Naive B cell (primary cell): ENCODE measurements around the gene SLC9C1. TPM values are rescaled to one million over a fixed set of nuclear protein-coding genes. Genes with fewer than 3 reads are reported as not detected.

ENCODE experiments used
- ATAC-seq, 2 donors: fragments of 150-1000 bp; cut with Tn5 transposase; 2 replicates each; pipeline ENCODE4 v1.10.0; 2021; ENCODE audit warnings: low read depth in 2 of 2, mild to moderate bottlenecking in 2 of 2, moderate library complexity in 2 of 2
- DNase-seq: peaks from one replicate; pipeline ENCODE4 v3.0.0; 2022
- H3K27ac Mint-ChIP-seq, 6 donors: one replicate each; pipeline ENCODE4 v1.8.0; 2020 to 2022; ENCODE audit warnings: mild to moderate bottlenecking in 6 of 6, mixed read lengths in 6 of 6, moderate library complexity in 5 of 6, inconsistent platforms in 2 of 6
- H3K27me3 Mint-ChIP-seq, 3 donors: one replicate each; pipeline ENCODE4 v1.8.0; 2021 to 2022; ENCODE audit warnings: mixed read lengths in 3 of 3, mild to moderate bottlenecking in 1 of 3
- H3K36me3 Mint-ChIP-seq, 2 donors: one replicate each; pipeline ENCODE4 v1.8.0; 2020 to 2022; ENCODE audit warnings: mixed read lengths in 2 of 2, inconsistent platforms in 1 of 2, mild to moderate bottlenecking in 1 of 2
- H3K4me1 Mint-ChIP-seq, 3 donors: one replicate each; pipeline ENCODE4 v1.8.0; 2020 to 2022; ENCODE audit warnings: mixed read lengths in 3 of 3, inconsistent platforms in 1 of 3, mild to moderate bottlenecking in 1 of 3, moderate library complexity in 1 of 3
- H3K4me3 Mint-ChIP-seq, 8 donors: one replicate each; pipeline ENCODE4 v1.8.0; 2020 to 2022; ENCODE audit warnings: mild to moderate bottlenecking in 8 of 8, mixed read lengths in 8 of 8, moderate library complexity in 8 of 8, inconsistent platforms in 2 of 8
- H3K9me3 Mint-ChIP-seq, 7 donors: one replicate each; pipeline ENCODE4 v1.8.0; 2020 to 2022; ENCODE audit warnings: mixed read lengths in 7 of 7, mild to moderate bottlenecking in 5 of 7, inconsistent platforms in 2 of 7, moderate library complexity in 1 of 7
- polyA plus RNA-seq, 6 donors: library from polyadenylated mRNA; unstranded; fragments of 300-500 nt; fragmentation: Illumina TruSeq; gene quantifications; one replicate each; pipeline ENCODE4 v1.2.3, GENCODE V29; 2021; ENCODE audit warnings: low read depth in 6 of 6

SLC9C1 gene
- polyA plus RNA-seq, 6 donors from 2014 or later: 0.34 to 0.98 TPM; not detected in 4

DNA sequence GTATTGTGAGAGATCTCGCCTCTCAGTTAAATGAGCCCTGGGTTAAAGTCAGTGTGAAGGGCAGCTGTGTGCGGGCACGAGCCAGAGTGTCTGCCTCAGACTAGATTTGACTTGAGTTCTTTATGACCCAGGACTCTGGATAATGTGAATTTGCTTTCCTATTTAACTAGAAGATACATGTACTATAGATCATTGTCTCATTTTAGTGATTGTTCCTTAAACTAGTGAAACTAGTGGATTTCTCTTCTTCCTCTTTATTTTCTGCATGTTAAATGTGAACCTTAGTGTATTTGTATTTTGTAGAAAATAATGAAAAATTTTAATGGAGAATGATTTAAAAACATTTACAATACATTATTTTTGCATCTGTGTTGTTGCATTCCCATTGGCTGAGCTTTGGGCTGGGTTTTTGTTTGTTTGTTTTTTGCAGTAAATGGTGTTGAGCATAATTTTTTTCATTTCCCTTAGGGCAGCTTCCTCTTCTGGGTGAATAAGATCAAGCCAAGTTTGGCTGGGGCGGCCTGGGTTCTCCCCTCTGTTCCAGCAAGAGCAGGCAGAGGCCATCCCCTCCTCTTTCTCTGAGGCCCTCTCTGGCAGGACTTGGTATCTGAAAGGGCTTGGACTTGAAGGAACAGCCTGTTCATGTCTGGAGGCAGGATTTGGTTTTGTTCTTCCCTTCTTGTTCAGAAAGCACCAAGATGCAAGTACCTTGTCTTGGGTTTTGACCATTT, 176.0 kb downstream of the SLC9C1 start:
- peak; percentile 80 for DNase-seq
- peak; percentile 77 to 79 for ATAC-seq

GRCh38 chr3:112117415-112117814, 176.6 kb downstream of the SLC9C1 start:
- peaks cover 0 to under 1% of the 10 kb centered on the region in 2 donors for H3K36me3 Mint-ChIP-seq
- H3K4me1 Mint-ChIP-seq: peaks cover 78 to 99% (median 91%) of the 10 kb centered on the region in 3 donors
- DNase-seq (no peak), ATAC-seq (no peak)
- H3K27ac Mint-ChIP-seq: peak overlapping the region; percentile 97 to 98 (median 98)
- no peaks in the 10 kb centered on the region for H3K27me3 Mint-ChIP-seq
- no peaks in the 10 kb centered on the region for H3K9me3 Mint-ChIP-seq
- H3K4me3 Mint-ChIP-seq: peak overlapping the region; percentile 3 to 85 (median 80)

More for the DNA sequence above, 176.0 kb downstream of the SLC9C1 start:
- H3K27me3 Mint-ChIP-seq: no peaks in the 10 kb centered on the region
- peaks cover 76 to 98% (median 91%) of the 10 kb centered on the region in 3 donors for H3K4me1 Mint-ChIP-seq
- H3K4me3 Mint-ChIP-seq: peak overlapping the region; percentile 3 to 85 (median 80)
- H3K27ac Mint-ChIP-seq: peak overlapping the region; percentile 97 to 98 (median 98)
- H3K9me3 Mint-ChIP-seq: no peaks in the 10 kb centered on the region
- H3K36me3 Mint-ChIP-seq: peaks cover 6 to 7% of the 10 kb centered on the region in 2 donors

DNA sequence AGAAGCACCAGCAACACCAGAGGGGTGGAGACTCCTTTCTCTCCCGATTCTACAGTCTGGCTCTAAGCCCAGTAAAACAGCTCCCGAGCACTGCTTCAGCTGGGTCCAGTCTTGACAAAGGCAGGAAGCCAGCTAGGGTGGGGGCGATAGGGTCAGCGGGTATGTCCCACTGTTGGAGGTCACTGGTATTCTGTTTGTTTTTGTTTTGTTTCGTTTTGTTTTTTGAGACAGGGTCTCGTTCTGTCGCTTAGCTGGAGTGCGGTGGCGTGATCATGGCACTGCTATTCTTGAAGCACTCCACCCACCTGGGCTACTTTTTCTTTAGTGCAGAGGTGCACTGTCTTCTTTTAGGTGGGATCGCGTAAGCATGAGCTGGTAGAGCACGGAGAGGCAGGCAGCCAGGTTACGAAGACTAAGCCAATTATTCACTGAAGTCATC, 177.2 kb downstream of the SLC9C1 start:
- ATAC-seq (no peak), DNase-seq (no peak)
- peaks cover 78 to 100% (median 90%) of the 10 kb centered on the region in 3 donors for H3K4me1 Mint-ChIP-seq
- peak overlapping the region in 5 of 6 donors; percentile 30 to 98 (median 97) for H3K27ac Mint-ChIP-seq
- H3K36me3 Mint-ChIP-seq: no peaks in the 10 kb centered on the region
- H3K27me3 Mint-ChIP-seq: no peaks in the 10 kb centered on the region
- H3K4me3 Mint-ChIP-seq: peak overlapping the region in 4 of 8 donors; percentile 50 to 81 (median 57)
- H3K9me3 Mint-ChIP-seq: no peaks in the 10 kb centered on the region

DNA sequence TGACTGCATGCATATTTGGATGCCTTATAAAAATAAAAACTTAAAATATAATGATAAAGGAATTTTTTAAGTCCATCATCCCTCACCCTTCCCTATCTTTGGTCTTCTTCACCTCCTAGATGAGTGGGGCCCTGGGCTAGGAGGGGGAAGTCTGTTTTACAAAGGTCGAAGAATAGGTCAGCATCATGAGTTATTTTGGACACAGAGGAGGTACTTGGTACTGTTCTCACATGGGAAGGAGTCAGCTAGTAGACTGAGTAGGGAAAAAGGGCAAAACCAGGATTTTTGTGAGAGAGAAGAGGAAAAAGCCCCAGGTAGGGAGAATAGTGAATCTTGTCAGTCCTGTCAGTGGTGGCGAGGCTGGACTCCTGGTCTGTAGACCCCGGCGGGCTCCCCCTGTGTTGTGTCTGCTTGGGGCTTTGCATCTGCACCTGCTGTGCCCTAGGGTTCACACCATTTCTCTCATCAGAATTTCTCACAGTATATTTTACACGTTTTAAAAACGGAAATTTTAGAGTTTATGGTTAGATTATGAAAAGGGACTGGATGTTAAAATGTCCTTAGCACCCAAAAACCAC, 178.1 kb downstream of the SLC9C1 start:
- Mint-ChIP-seq H3K9me3 (no peaks in the 10 kb centered on the region), H3K4me3 (peak overlapping the region in 5 of 8 donors; percentile 37 to 89 (median 58)), H3K27ac (peak overlapping the region in 5 of 6 donors; percentile 73 to 98 (median 96)), H3K4me1 (peaks cover 74 to 93% (median 86%) of the 10 kb centered on the region in 3 donors), H3K27me3 (no peaks in the 10 kb centered on the region), H3K36me3 (no peaks in the 10 kb centered on the region)
- ATAC-seq (no peak), DNase-seq (no peak)

DNA sequence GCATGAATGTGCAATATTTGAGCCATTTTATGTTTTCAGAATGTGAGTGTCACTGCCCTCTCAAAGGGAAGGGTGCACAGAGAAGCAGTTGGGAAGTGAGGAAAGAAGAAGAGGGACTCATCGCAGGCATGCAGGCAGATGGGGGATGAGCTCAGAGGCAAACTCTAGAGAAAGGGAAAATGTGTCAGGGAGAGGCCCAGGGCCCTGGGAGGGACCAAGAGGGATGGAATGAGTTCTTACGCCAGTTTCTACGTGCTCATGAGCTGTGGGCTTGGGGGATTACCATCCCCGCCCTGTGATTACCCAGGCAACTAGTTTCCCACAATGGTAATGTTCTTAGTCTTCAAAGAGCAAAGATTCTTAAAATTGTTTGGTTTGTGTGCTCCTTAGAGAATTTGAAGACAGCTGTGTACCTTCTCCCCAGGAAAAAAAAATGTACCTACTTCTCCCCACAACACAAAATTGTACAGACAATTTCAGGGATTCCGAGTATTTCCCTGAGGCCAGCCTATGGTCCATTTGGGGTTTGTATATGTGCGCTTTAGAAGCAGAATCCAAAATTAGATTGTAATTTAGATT, 178.8 kb downstream of the SLC9C1 start:
- Mint-ChIP-seq H3K4me1 (peaks cover 70 to 86% (median 81%) of the 10 kb centered on the region in 3 donors), H3K4me3 (peak overlapping the region; percentile 16 to 91 (median 76)), H3K27me3 (no peaks in the 10 kb centered on the region), H3K27ac (peak overlapping the region; percentile 92 to 99 (median 98)), H3K9me3 (no peaks in the 10 kb centered on the region), H3K36me3 (no peaks in the 10 kb centered on the region)
- no peak for DNase-seq
- ATAC-seq: peak; percentile 10 to 13

DNA sequence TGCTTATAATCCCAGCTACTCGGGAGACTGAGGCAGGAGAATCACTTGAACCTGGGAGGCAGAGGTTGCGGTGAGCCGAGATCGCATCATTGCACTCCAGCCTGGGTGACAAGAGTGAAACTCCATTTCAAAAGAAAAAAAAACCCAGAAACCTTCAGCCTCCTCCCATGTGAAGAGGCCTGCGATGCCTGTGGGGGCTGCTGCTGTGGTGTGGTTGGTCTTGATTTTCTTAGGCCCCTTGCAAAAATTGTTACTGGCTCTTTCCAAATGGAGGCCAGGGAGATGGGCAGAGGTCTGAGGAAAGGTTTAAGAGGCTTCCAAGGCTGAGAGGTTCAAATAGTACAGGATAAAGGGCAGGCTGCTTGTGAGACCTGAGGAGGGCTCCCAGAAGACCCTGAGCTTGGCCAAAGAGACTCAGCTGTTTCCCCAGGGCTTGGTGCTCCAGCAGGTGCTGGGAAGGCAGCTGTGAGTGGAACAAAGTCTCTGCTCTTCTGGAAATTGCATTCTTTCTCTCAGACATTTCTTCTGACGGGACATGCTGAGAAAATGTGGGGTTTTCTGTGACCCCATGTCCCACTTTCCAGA, 179.3 kb downstream of the SLC9C1 start:
- no peaks in the 10 kb centered on the region for H3K9me3 Mint-ChIP-seq
- ATAC-seq (peak in 1 of 2 donors; percentile 8), DNase-seq (no peak)
- H3K27me3 Mint-ChIP-seq: no peaks in the 10 kb centered on the region
- H3K4me1 Mint-ChIP-seq: peaks cover 64 to 81% (median 75%) of the 10 kb centered on the region in 3 donors
- peak overlapping the region in 6 of 8 donors; percentile 37 to 91 (median 76) for H3K4me3 Mint-ChIP-seq
- H3K36me3 Mint-ChIP-seq: no peaks in the 10 kb centered on the region
- H3K27ac Mint-ChIP-seq: peak overlapping the region; percentile 92 to 99 (median 98)

DNA sequence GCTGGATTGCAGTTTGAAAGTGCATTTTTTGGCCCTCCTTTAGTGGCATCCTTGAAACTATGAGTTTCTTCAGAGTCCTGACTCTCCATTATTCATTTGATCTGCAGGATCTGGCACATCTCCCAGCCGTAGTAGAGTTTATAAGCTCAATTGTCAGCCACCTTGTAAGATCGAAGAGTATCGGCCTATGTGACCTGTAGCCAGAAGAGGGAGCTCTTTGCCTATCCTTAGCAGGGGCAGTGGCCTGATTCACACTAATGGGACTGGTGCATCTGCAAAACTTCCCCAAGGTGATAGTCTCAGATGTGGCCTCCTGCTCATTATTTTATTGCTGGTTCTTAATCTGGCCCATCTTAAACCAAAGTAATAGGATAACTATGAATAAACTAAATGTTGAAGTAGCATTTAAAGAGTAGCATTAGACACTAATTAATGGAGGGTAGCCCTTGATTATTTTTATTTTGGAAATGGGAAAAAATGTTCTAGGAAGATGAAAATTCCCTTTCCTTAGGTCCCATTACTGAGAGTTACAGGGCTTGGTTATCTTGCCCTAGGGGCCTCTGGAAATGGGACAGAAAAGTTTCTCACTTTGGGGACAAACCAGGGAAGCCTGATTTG, 182.1 kb downstream of the SLC9C1 start:
- H3K27me3 Mint-ChIP-seq: peaks cover 0 to 15% (median 5%) of the 10 kb centered on the region in 3 donors
- H3K27ac Mint-ChIP-seq: peak overlapping the region in 5 of 6 donors; percentile 39 to 98 (median 79)
- no peaks in the 10 kb centered on the region for H3K36me3 Mint-ChIP-seq
- no peaks in the 10 kb centered on the region for H3K9me3 Mint-ChIP-seq
- H3K4me3 Mint-ChIP-seq: peak overlapping the region in 3 of 8 donors; percentile 4 to 21 (median 17)
- peaks cover 40 to 53% (median 47%) of the 10 kb centered on the region in 3 donors for H3K4me1 Mint-ChIP-seq
- DNase-seq: peak; percentile 76
- ATAC-seq: peak; percentile 78 to 81

GRCh38 chr3:112109322-112109721, 184.7 kb downstream of the SLC9C1 start:
- no peak overlapping the region for H3K4me3 Mint-ChIP-seq
- H3K27me3 Mint-ChIP-seq: peaks cover 4 to 15% (median 5%) of the 10 kb centered on the region in 3 donors
- ATAC-seq (no peak), DNase-seq (no peak)
- H3K27ac Mint-ChIP-seq: no peak overlapping the region
- no peaks in the 10 kb centered on the region for H3K9me3 Mint-ChIP-seq
- no peaks in the 10 kb centered on the region for H3K36me3 Mint-ChIP-seq
- peaks cover 26 to 27% (median 27%) of the 10 kb centered on the region in 3 donors for H3K4me1 Mint-ChIP-seq

GRCh38 chr3:112104774-112105173, 189.2 kb downstream of the SLC9C1 start:
- ATAC-seq: no peak
- Mint-ChIP-seq H3K4me1 (no peaks in the 10 kb centered on the region), H3K27ac (peak overlapping the region in 1 of 6 donors; percentile 28), H3K9me3 (peaks cover 0 to 4% (median 0%) of the 10 kb centered on the region in 7 donors), H3K36me3 (peaks cover 6 to 7% of the 10 kb centered on the region in 2 donors), H3K4me3 (no peak overlapping the region), H3K27me3 (peaks cover 4 to 23% (median 5%) of the 10 kb centered on the region in 3 donors)
- DNase-seq: no peak

GRCh38 chr3:112101916-112102315, 192.1 kb downstream of the SLC9C1 start:
- Mint-ChIP-seq H3K27me3 (peaks cover 4 to 15% (median 8%) of the 10 kb centered on the region in 3 donors), H3K36me3 (peaks cover 6 to 14% of the 10 kb centered on the region in 2 donors), H3K27ac (no peak overlapping the region), H3K4me1 (peaks cover 0 to 4% (median 0%) of the 10 kb centered on the region in 3 donors), H3K4me3 (no peak overlapping the region), H3K9me3 (peaks cover 0 to 7% (median 4%) of the 10 kb centered on the region in 7 donors)
- no peak for DNase-seq
- ATAC-seq: no peak

- Mint-ChIP-seq H3K36me3 (peaks cover 0 to 7% of the 10 kb centered on the region in 2 donors), H3K27me3 (peaks cover 0 to 13% (median 7%) of the 10 kb centered on the region in 3 donors), H3K4me1 (peaks cover 11 to 16% (median 12%) of the 10 kb centered on the region in 3 donors), H3K27ac (no peak overlapping the region), H3K4me3 (no peak overlapping the region), H3K9me3 (peaks cover 0 to 7% (median 4%) of the 10 kb centered on the region in 7 donors)
- ATAC-seq: no peak
- DNase-seq: no peak
Observed at GRCh38 chr3:112097378-112097777, 196.6 kb downstream of the SLC9C1 start.

- Mint-ChIP-seq H3K9me3 (peaks cover 0 to 7% (median 4%) of the 10 kb centered on the region in 7 donors), H3K27ac (no peak overlapping the region), H3K4me1 (peaks cover 16 to 24% (median 18%) of the 10 kb centered on the region in 3 donors), H3K27me3 (peaks cover 0 to 16% (median 10%) of the 10 kb centered on the region in 3 donors), H3K4me3 (no peak overlapping the region), H3K36me3 (peaks cover 0 to 7% of the 10 kb centered on the region in 2 donors)
- ATAC-seq: no peak
- no peak for DNase-seq
Observed at GRCh38 chr3:112096176-112096575, 197.8 kb downstream of the SLC9C1 start.
